ENCODE data around the gene EIF3K.

The EIF3K gene

DNA sequence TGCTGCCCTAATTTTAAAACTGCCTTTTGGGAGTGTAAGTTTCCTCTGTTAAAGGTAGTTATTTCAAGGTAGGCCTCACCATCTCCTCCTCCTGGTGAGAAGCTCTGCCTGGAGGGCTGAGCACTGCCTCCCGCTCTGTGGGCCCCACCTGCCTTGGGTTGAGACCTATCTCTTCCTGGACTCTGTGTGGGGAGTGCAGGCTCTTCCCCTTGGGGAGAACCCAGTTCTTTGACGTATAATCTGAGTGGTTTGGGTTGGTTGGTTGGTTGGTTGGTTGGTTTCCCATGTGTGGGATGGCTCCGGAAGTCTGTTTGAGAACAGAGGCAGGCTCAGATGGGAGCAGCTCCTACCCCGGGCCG lies 67.5 kb downstream of the EIF3K start:
- TF ChIP-seq CTCF (IDR thresholded peaks at IDR 0.05; ENCODE audit: control extremely low read depth, extremely low read depth, low read depth, missing control alignments): no peak
- DNase-seq (ENCODE audit: extremely low spot score): peak; percentile 74
- CTCF ChIA-PET: interaction anchor here (0.8 to 2.6 kb wide), 7 partner anchors 12 to 182 kb away, joined by 3 to 19 read pairs (median 4); partner anchors contain the start of gene ACTN4
- POLR2A ChIA-PET: no interaction called here

All from GM10248 (cell line).